ENCODE data around the gene ABCC1.

ABCC1 gene

GRCh38 chr16:16041196-16041892 is 91.9 kb downstream of the ABCC1 start:
- H3K4me3 ChIP-seq (ENCODE audit: low read depth, low read length), result no peak overlapping the region
- no peak for TF ChIP-seq CTCF (IDR thresholded peaks at IDR 0.05; ENCODE audit: insufficient read depth, low read depth, low read length, missing control alignments)
- no peak for DNase-seq (ENCODE audit: low read depth)

- DNase-seq (ENCODE audit: low read depth), result no peak
- H3K4me3 ChIP-seq (ENCODE audit: low read depth, low read length), result no peak overlapping the region
- no peak for TF ChIP-seq CTCF (IDR thresholded peaks at IDR 0.05; ENCODE audit: insufficient read depth, low read depth, low read length, missing control alignments)
Measured at GRCh38 chr16:16042076-16042475, 92.7 kb downstream of the ABCC1 start.

- TF ChIP-seq CTCF (IDR thresholded peaks at IDR 0.05; ENCODE audit: insufficient read depth, low read depth, low read length, missing control alignments), result no peak
- no peak for DNase-seq (ENCODE audit: low read depth)
- H3K4me3 ChIP-seq (ENCODE audit: low read depth, low read length), result no peak overlapping the region
Measured at GRCh38 chr16:16045296-16045695, 95.9 kb downstream of the ABCC1 start.

DNA sequence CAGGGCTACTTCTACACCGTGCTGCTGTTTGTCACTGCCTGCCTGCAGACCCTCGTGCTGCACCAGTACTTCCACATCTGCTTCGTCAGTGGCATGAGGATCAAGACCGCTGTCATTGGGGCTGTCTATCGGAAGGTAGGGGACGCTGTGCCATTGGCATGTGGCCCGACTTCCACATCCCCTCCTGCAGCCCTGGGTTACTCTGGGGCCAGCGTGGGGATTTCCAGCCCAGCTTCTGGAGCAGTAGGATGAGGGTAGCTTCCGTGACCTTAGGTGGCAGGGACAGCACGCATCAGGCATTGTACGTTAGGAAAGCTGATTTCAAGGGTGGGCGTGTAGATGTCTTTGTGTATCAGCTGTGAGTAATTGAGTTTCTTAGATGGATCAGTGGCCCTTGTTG is 96.5 kb downstream of the ABCC1 start:
- no peak overlapping the region for H3K4me3 ChIP-seq (ENCODE audit: low read depth, low read length)
- peak; percentile 23 for TF ChIP-seq CTCF (IDR thresholded peaks at IDR 0.05; ENCODE audit: insufficient read depth, low read depth, low read length, missing control alignments)
- peak; percentile 19 for DNase-seq (ENCODE audit: low read depth)

DNA sequence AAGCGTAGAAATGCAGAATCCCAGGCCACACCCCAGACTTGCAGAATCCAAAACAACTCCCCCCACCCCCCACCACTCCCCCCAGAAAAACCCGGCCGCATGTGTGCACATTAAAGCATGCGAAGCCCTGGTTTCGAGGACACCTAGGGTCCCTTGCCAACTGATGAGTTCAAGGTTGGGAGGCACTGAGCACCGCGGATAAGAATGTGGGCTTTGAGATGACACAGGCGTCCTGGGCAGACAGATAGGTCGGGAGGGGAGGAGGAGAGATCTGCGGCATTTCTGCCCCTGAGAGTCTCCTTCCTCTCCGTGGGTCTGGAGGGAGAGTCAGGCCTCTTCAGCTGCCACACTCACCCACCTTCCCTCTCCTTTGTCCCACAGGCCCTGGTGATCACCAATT is 98.3 kb downstream of the ABCC1 start:
- no peak overlapping the region for H3K4me3 ChIP-seq (ENCODE audit: low read depth, low read length)
- TF ChIP-seq CTCF (IDR thresholded peaks at IDR 0.05; ENCODE audit: insufficient read depth, low read depth, low read length, missing control alignments), result no peak
- no peak for DNase-seq (ENCODE audit: low read depth)

- no peak for TF ChIP-seq CTCF (IDR thresholded peaks at IDR 0.05; ENCODE audit: insufficient read depth, low read depth, low read length, missing control alignments)
- no peak overlapping the region for H3K4me3 ChIP-seq (ENCODE audit: low read depth, low read length)
- no peak for DNase-seq (ENCODE audit: low read depth)
Measured at GRCh38 chr16:16048904-16049582, 99.6 kb downstream of the ABCC1 start.
